Activated CD4-positive, alpha-beta T cell treated with anti-CD3 and anti-CD28 coated beads for 24 hours (primary cell): ENCODE results near the gene RNFT1.
"Not testable (repeated sequence)": the region's sequence is repeated elsewhere in the genome, so short reads cannot be mapped to it uniquely, and the experiment has no call there.

Experiments used
- DNase-seq, 2 donors: peaks; one replicate each; pipeline ENCODE4 v3.0.0-alpha.2; 2020; ENCODE audit warnings: low read depth in 2 of 2

The RNFT1 gene

DNA sequence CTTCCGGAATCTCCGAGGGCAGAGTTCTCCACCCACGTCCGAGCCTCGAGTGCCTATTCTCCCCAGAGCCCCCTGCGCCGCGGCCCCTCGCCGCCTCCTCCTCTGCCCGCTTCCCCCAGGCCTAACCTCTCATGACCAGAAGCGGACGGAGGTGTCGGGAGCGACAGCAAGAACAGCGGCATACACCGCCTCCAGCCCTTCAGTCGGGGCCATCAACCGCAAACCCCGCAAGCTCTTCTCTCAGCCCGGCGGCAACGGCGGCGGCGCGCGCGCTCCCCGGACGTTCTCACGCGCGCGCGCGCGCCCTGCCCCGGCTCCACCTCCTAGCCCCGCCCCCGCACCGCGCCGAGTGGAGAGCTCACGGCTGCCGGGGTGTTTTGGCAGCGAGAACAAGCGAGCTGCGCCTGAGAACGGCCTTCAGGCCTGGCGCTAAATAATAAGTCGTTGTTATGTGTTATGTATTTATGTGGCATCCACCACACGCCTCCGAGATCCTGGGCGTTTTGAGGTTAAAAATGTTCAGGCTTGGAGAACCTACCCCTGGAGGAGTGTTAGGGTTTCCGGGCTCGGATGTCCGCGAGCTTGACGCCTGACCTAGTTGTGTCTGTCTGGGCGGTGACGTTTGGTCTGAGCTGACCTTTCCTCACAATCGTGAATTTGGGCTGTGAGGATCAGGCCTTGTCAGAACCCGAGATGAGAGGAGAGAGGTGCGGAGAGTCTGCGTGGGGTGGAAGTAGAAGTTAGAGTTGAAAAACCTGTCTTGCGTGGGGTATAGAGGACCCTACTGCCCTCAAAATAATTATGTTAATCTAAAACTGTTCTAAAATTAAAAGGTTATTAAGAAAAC is at the start of gene RNFT1:
Gene RNFT1 (minus strand): TSS at position 259 of the 847 bp plus-strand sequence. CDS start 77 bp downstream, at position 182.
- DNase-seq = peak; percentile 93 to 94

- not testable (repeated sequence) for DNase-seq
These were observed 44.8 kb upstream of the RNFT1 start for GRCh38 chr17:60009326-60009725.

- not testable (repeated sequence) for DNase-seq
These were observed 43.8 kb upstream of the RNFT1 start for GRCh38 chr17:60008377-60008776.

DNA sequence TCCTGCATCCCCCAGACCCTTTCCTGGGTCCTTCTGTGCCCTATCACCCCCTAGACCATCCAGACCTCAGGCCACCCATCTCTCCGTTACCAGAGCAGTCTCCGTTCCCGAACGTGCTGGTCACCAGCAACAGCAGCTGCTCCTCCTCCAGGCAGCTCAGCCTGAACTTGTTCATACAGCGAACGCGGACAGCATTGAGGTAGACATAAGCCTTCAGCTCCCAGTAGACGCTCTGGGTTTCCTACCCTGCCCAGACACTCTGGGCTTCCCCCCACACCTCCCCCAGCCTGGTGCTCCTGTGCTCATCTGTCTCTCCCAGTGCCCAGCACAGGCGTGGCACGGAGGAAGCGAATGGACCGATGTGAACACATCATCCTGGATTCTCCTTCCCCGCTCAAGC is 41.6 kb upstream of the RNFT1 start:
- DNase-seq = no peak

DNA sequence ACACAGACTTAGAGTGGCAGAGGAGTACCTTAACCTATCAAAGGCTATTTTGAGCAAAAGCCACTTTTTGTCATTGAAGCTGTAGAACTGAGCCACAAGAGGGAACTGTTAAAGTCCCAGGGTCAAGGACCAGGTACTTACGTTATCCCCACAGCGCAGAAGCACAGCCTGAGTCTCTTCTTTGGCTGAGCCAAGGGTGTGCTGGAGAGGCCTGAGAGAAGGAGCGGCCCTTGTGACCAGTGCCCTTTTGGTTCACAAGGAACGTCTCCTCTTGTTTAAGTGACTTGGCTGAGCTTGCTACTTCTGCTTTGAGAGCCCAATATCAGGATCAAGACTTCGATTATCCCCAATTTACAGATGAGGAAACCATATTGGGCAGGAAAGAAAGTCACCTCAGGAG is 40.0 kb upstream of the RNFT1 start:
- not testable (repeated sequence) for DNase-seq

- not testable (repeated sequence) for DNase-seq
These were observed 37.9 kb upstream of the RNFT1 start for GRCh38 chr17:60002405-60002804.

- not testable (repeated sequence) for DNase-seq
These were observed 32.1 kb upstream of the RNFT1 start for GRCh38 chr17:59996608-59997007.

GRCh38 chr17:59975166-59975565 is 10.6 kb upstream of the RNFT1 start:
- not testable (repeated sequence) for DNase-seq

- DNase-seq = not testable (repeated sequence)
These were observed 8.9 kb upstream of the RNFT1 start for GRCh38 chr17:59973483-59973882.

- no peak for DNase-seq
These were observed 8.2 kb upstream of the RNFT1 start for GRCh38 chr17:59972778-59973177.

- not testable (repeated sequence) for DNase-seq
These were observed 7.2 kb upstream of the RNFT1 start for GRCh38 chr17:59971771-59972170.

GRCh38 chr17:59963738-59964481 is 630 bp downstream of the RNFT1 start:
- DNase-seq = peak; percentile 28 to 38

GRCh38 chr17:59962739-59963318 is 1.7 kb downstream of the RNFT1 start:
- DNase-seq = no peak

GRCh38 chr17:59959574-59959973 is 5.0 kb downstream of the RNFT1 start:
- DNase-seq = not testable (repeated sequence)

GRCh38 chr17:59954856-59955255 is 9.7 kb downstream of the RNFT1 start:
- no peak for DNase-seq

DNA sequence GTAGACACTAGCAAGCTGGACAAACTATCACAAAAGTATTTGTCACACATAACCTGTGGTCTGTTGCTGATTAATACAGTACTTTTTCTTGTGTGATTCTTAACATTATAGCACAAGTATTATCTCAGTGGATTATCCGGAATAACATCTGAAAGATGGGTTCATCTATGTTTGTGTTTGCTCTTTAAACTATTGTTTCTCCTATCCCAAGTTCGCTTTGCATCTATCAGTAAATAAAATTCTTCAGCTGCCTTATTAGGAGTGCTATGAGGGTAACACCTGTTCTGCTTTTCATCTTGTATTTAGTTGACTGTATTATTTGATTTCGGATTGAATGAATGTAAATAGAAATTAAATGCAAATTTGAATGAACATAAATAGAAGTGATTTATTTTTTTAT is 14.5 kb downstream of the RNFT1 start:
- no peak for DNase-seq

- DNase-seq = not testable (repeated sequence)
These were observed 17.2 kb downstream of the RNFT1 start for GRCh38 chr17:59947310-59947709.

DNA sequence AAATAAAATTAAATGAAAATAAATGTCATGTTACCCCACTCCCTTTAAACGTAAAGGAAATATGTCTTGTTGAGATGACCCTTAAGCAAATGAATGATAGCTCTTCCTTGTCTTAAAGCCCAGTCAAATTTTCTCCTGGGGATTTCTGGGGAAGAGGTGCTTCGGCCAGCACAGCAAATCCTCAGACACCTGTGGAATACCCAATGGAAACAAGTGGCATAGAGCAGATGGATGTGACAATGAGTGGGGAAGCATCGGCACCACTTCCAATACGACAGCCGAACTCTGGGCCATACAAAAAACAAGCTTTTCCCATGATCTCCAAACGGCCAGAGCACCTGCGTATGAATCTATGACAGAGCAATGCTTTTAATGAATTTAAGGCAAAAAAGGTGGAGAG is 18.1 kb downstream of the RNFT1 start:
- not testable (repeated sequence) for DNase-seq

DNA sequence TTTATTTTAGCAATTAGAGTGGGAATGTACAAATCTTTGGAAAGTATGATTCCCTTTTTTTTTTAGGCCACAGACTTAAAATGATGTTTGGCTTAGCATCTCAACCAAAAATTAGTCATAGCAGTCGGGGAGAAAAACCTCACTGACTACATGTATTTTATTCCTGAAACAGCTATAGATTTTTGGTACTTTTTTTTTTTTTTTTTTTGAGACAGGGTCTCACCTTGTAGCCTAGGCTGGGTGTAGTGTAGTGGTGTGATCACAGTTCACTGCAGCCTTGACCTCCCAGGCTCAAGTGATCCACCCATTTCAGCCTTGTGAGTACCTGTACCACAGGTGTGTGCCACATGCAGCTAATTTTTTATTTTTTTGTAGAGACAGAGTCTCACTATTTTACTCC is 23.4 kb downstream of the RNFT1 start:
- no peak for DNase-seq

DNA sequence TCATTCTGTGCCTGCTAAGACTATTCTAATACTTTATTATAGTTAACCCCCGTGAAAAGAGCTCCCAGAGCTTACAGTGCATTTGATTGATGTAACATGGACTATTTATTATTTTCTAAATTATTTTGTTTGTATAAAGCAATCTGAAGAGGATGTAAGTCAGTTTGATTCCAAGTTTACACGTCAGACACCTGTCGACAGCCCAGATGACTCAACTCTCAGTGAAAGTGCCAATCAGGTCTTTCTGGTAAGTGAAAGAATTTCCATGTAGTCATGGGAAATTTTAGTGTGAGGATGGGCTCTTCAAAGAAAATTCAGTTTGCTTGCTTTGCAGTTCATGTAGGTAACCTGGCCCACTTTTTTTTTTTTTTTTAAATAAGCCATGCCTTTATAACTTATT is 23.8 kb downstream of the RNFT1 start:
- DNase-seq = peak in 1 of 2 donors; percentile 9

DNA sequence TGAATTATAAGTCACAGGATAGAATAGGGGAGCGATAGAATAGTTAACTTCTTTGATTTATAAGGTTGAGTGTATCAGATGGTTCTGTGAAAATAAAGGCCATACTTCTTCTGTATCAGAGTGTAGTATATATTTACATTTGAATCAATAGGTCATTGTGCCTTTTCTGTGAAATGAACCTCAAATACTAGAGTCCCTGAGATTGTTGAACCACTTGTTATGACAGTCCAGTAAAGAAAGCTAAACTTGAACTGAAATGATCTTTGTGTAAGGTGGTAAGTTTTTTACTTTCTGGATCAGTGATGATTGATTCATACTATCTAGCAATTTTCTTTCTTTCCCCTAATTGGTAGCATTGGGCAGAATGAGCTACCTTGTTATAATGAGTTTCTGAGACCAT is 31.2 kb downstream of the RNFT1 start:
- not testable (repeated sequence) for DNase-seq

- DNase-seq = not testable (repeated sequence)
These were observed 33.8 kb downstream of the RNFT1 start for GRCh38 chr17:59930768-59931167.
